Prostate gland (tissue), 2 donors: ENCODE results near the gene ARHGDIA.

Source experiments
- POLR2A ChIP-seq: fragments of 450-650 bp; IDR thresholded peaks from one replicate; pipeline ENCODE4 v1.6.1; 2016; ENCODE audit warnings: antibody characterized with exemption, mild to moderate bottlenecking
- POLR2AphosphoS5 ChIP-seq: sonication (generic); formaldehyde crosslinking; IDR thresholded peaks from one replicate; pipeline ENCODE4 v1.6.1; 2017; ENCODE audit warnings: antibody characterized with exemption
- TF ChIP-seq, protein P1 (sequence below), 4 experiments: fragments of 200-600 bp in 2 of 4; fragments of 450-650 bp in 2 of 4; sonication (generic) in 2 of 4; IDR thresholded peaks; 1 replicate in 3 of 4; 2 replicates in 1 of 4; pipeline ENCODE4 v1.5.1; 2016 to 2019; ENCODE audit warnings: antibody characterized with exemption in 4 of 4, mild to moderate bottlenecking in 2 of 4, moderate library complexity in 2 of 4

DNA sequence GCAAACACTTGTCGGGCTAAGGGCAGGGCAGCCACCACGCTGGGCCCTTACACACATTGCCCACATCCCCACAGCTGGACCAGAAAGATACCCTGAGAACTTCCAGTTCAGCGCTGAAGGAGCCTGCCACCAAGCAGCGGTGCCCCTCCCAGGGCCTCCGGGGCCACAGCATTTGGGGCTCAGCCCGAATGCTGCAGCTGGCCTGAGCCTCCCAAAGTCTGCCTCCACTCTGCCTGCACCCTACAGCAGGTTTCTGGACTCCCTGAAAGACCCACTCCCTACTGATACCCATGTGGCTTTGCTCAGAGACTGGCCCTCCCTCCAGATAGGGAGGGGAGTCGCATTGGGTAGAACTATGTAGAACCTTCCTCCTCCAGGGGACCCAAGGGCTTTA is 39.6 kb downstream of the ARHGDIA start:
- TF ChIP-seq POLR2AphosphoS5 (no peak), POLR2A (no peak)
- TF ChIP-seq, protein P1, sequence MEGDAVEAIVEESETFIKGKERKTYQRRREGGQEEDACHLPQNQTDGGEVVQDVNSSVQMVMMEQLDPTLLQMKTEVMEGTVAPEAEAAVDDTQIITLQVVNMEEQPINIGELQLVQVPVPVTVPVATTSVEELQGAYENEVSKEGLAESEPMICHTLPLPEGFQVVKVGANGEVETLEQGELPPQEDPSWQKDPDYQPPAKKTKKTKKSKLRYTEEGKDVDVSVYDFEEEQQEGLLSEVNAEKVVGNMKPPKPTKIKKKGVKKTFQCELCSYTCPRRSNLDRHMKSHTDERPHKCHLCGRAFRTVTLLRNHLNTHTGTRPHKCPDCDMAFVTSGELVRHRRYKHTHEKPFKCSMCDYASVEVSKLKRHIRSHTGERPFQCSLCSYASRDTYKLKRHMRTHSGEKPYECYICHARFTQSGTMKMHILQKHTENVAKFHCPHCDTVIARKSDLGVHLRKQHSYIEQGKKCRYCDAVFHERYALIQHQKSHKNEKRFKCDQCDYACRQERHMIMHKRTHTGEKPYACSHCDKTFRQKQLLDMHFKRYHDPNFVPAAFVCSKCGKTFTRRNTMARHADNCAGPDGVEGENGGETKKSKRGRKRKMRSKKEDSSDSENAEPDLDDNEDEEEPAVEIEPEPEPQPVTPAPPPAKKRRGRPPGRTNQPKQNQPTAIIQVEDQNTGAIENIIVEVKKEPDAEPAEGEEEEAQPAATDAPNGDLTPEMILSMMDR (IDR thresholded peaks at IDR 0.05), result no peak
